IMR-90 (cell line): ENCODE results near the gene KCP. TPM values are rescaled to one million over a fixed set of nuclear protein-coding genes. Genes with fewer than 3 reads are reported as not detected.

Source experiments
- ATAC-seq: fragments of 200-7000 bp; cut with Tn5 transposase; 2 replicates; pipeline ENCODE4 v1.9.1; 2020; ENCODE audit warnings: low read depth, mild to moderate bottlenecking, moderate library complexity
- BruUV-seq: library from RNA; stranded (reverse); fragments of 400-500 nt; replicated peaks from 2 replicates; lab custom pipeline; 2021; lab: Mats Ljungman, UMichigan
- CTCF ChIA-PET: fragments of 300-600 bp; formaldehyde crosslinking; extraction: SDS; loops from one replicate; lab custom pipeline; 2021; ENCODE audit warnings: antibody characterized with exemption; lab: Yijun Ruan, JAX
- POLR2A ChIA-PET: fragments of 300-600 bp; sonication (Branson Sonifier 250); formaldehyde crosslinking; loops from one replicate; lab custom pipeline; 2022; ENCODE audit warnings: antibody characterized with exemption; ENCODE audit not compliant: unreplicated experiment; lab: Charles Lee
- DNase-seq: peaks from one replicate; pipeline ENCODE4 v3.0.0; 2013
- H2AFZ ChIP-seq: replicated peaks from 2 replicates; pipeline ENCODE3; 2013; ENCODE audit warnings: low read length, mild to moderate bottlenecking; ENCODE audit not compliant: poor library complexity
- H2AK5ac ChIP-seq: 2 replicates; pipeline ENCODE4 v1.6.1; 2013; ENCODE audit warnings: low read depth, low read length, inconsistent platforms
- H2AK9ac ChIP-seq: replicated peaks from 2 replicates; pipeline ENCODE3; 2013; ENCODE audit warnings: mild to moderate bottlenecking, low read depth, low read length, moderate library complexity; ENCODE audit not compliant: poor library complexity
- H2BK120ac ChIP-seq: 2 replicates; pipeline ENCODE4 v1.6.1; 2013; ENCODE audit warnings: low read depth, low read length, inconsistent platforms
- H2BK15ac ChIP-seq: 3 replicates; pipeline ENCODE4 v1.6.1; 2013; ENCODE audit warnings: low read depth, low read length, inconsistent platforms
- H2BK20ac ChIP-seq: 2 replicates; pipeline ENCODE4 v1.6.1; 2013; ENCODE audit warnings: low read depth, mild to moderate bottlenecking, inconsistent platforms, low read length, moderate library complexity
- H2BK5ac ChIP-seq: 2 replicates; pipeline ENCODE4 v1.6.1; 2013; ENCODE audit warnings: mild to moderate bottlenecking, low read depth, low read length, inconsistent platforms; ENCODE audit not compliant: poor library complexity, severe bottlenecking
- H3K14ac ChIP-seq: replicated peaks from 2 replicates; pipeline ENCODE4 v1.6.1; 2013; ENCODE audit warnings: low read depth, low read length, inconsistent platforms
- H3K18ac ChIP-seq: 2 replicates; pipeline ENCODE4 v1.6.1; 2013; ENCODE audit warnings: low read depth, low read length, control low read depth
- H3K23ac ChIP-seq: 2 replicates; pipeline ENCODE4 v1.6.1; 2013; ENCODE audit warnings: low read depth, low read length, inconsistent platforms
- H3K27ac ChIP-seq: 2 replicates; pipeline ENCODE4 v1.5.1; 2013; ENCODE audit warnings: mild to moderate bottlenecking, control low read depth, low read length; ENCODE audit not compliant: insufficient read depth
- H3K27me3 ChIP-seq: 2 replicates; pipeline ENCODE4 v1.6.1; 2013; ENCODE audit warnings: low read length; ENCODE audit not compliant: control insufficient read depth, insufficient read depth
- H3K36me3 ChIP-seq: 2 replicates; pipeline ENCODE4 v1.6.1; 2013; ENCODE audit warnings: low read length, mixed read lengths; ENCODE audit not compliant: control insufficient read depth, insufficient read depth
- H3K4ac ChIP-seq: 2 replicates; pipeline ENCODE4 v1.6.1; 2013; ENCODE audit warnings: low read depth, low read length, inconsistent platforms
- H3K4me1 ChIP-seq: 2 replicates; pipeline ENCODE4 v1.6.1; 2013; ENCODE audit warnings: low read length, mixed read lengths; ENCODE audit not compliant: control insufficient read depth, insufficient read depth
- H3K4me2 ChIP-seq: 2 replicates; pipeline ENCODE4 v1.6.1; 2013; ENCODE audit warnings: low read depth, mild to moderate bottlenecking, control low read depth, low read length, moderate library complexity
- H3K4me3 ChIP-seq: 2 replicates; pipeline ENCODE4 v1.5.1; 2013; ENCODE audit warnings: low read depth, mild to moderate bottlenecking, control low read depth, low read length, moderate library complexity; ENCODE audit not compliant: insufficient read depth
- H3K56ac ChIP-seq: 2 replicates; pipeline ENCODE4 v1.6.1; 2013; ENCODE audit warnings: low read length, inconsistent platforms; ENCODE audit not compliant: insufficient read depth; ENCODE audit errors: extremely low read depth
- H3K79me1 ChIP-seq, 2 experiments: 2 replicates each; pipeline ENCODE4 v1.6.1; 2013; ENCODE audit warnings: low read length in 2 of 2, inconsistent platforms in 1 of 2, low read depth in 1 of 2
- H3K9ac ChIP-seq: 2 replicates; pipeline ENCODE4 v1.6.1; 2013; ENCODE audit warnings: low read depth, low read length, control low read depth
- H3K9me1 ChIP-seq: 2 replicates; pipeline ENCODE4 v1.6.1; 2013; ENCODE audit warnings: low read length, inconsistent platforms; ENCODE audit not compliant: insufficient read depth
- H3K9me3 ChIP-seq: 2 replicates; pipeline ENCODE4 v1.6.1; 2013; ENCODE audit warnings: low read length; ENCODE audit not compliant: control insufficient read depth, insufficient read depth
- H4K20me1 ChIP-seq: 2 replicates; pipeline ENCODE4 v1.6.1; 2013; ENCODE audit warnings: low read length, inconsistent platforms; ENCODE audit not compliant: insufficient read depth
- H4K5ac ChIP-seq: 2 replicates; pipeline ENCODE4 v1.6.1; 2013; ENCODE audit warnings: mild to moderate bottlenecking, low read depth, low read length, control low read depth
- H4K8ac ChIP-seq, 2 experiments: 2 replicates each; pipeline ENCODE4 v1.6.1; 2013; ENCODE audit warnings: low read depth in 2 of 2, low read length in 2 of 2, control low read depth in 1 of 2, inconsistent platforms in 1 of 2
- H4K91ac ChIP-seq: 2 replicates; pipeline ENCODE4 v1.6.1; 2013; ENCODE audit warnings: low read depth, low read length, inconsistent platforms; ENCODE audit not compliant: insufficient read depth
- BHLHE40 ChIP-seq: fragments of 150-350 bp; IDR thresholded peaks from 2 replicates; pipeline ENCODE4 v1.6.1; 2016; ENCODE audit warnings: mild to moderate bottlenecking, low read depth, low read length
- CEBPB ChIP-seq: IDR thresholded peaks from 2 replicates; pipeline ENCODE4 v1.6.1; 2012; ENCODE audit warnings: low read depth, low read length, improper control_type of control experiment
- MAFK ChIP-seq: IDR thresholded peaks from 2 replicates; pipeline ENCODE4 v1.6.1; 2012; ENCODE audit warnings: low read depth, low read length, improper control_type of control experiment
- MAZ ChIP-seq: IDR thresholded peaks from 2 replicates; pipeline ENCODE4 v1.6.1; 2012; ENCODE audit warnings: low read depth, mild to moderate bottlenecking, low read length, improper control_type of control experiment, moderate library complexity, borderline replicate concordance
- MXI1 ChIP-seq: IDR thresholded peaks from 2 replicates; pipeline ENCODE4 v1.6.1; 2012; ENCODE audit warnings: low read depth, mild to moderate bottlenecking, low read length, moderate library complexity, borderline replicate concordance
- NFE2L2 ChIP-seq: fragments of 150-350 bp; IDR thresholded peaks from 2 replicates; pipeline ENCODE4 v1.6.1; 2016; ENCODE audit warnings: low read depth, mild to moderate bottlenecking, low read length
- POLR2A ChIP-seq: IDR thresholded peaks from 2 replicates; pipeline ENCODE4 v1.6.1; 2012; ENCODE audit warnings: mild to moderate bottlenecking, low read depth, low read length
- RAD21 ChIP-seq: IDR thresholded peaks from 2 replicates; pipeline ENCODE4 v1.6.1; 2012; ENCODE audit warnings: low read length, improper control_type of control experiment
- SMC3 ChIP-seq: fragments of 150-350 bp; IDR thresholded peaks from 2 replicates; pipeline ENCODE4 v1.6.1; 2016; ENCODE audit warnings: low read depth, mild to moderate bottlenecking, antibody characterized with exemption, low read length, moderate library complexity
- USF2 ChIP-seq: fragments of 150-350 bp; IDR thresholded peaks from 2 replicates; pipeline ENCODE4 v1.6.1; 2017; ENCODE audit warnings: mild to moderate bottlenecking, antibody characterized with exemption, low read length, low read depth
- WGBS, 2 experiments: methylation state at CpG; one replicate each; pipeline versions ENCODE4 v1.1.5 to v1.1.7; 2013; ENCODE audit warnings: missing lambda C conversion rate in 2 of 2; ENCODE audit not compliant: insufficient read length in 1 of 2; ENCODE audit errors: extremely low coverage in 2 of 2; 5-methylcytosine and 5-hydroxymethylcytosine counted together
- dilution Hi-C: fragments of 300-500 bp; cut with HindIII; formaldehyde crosslinking; loops from one replicate; pipeline ENCODE4 v1.14.3; 2018; ENCODE audit warnings: low sequenced_read_pairs; ENCODE audit not compliant: unreplicated experiment
- in situ Hi-C: fragments of 300-500 bp; cut with MboI; formaldehyde crosslinking; loops from 3 replicates; pipeline ENCODE4 v1.14.3; 2019; ENCODE audit warnings: low sequenced_read_pairs, inconsistent platforms, mixed read lengths
- intact Hi-C: fragments of 100-400 bp; cut with micrococcal nuclease; formaldehyde crosslinking; loops from 2 replicates; pipeline ENCODE4 v1.10.0; 2022
- polyA plus RNA-seq, 3 experiments: library from polyadenylated mRNA; depleted of rRNA; stranded (reverse); fragments of >200 nt; gene quantifications; 2 replicates each; pipeline ENCODE4 v1.2.3, GENCODE V29; 2012; ENCODE audit warnings: low replicate concordance in 1 of 3
- total RNA-seq: library from RNA; depleted of rRNA; stranded (reverse); fragments of >200 nt; gene quantifications from 2 replicates; pipeline ENCODE4 v1.2.3, GENCODE V29; 2012
- TF ChIP-seq, protein P1 (sequence below): fragments of 150-350 bp; IDR thresholded peaks from 2 replicates; pipeline ENCODE4 v1.6.1; 2016; ENCODE audit warnings: low read depth, mild to moderate bottlenecking, low read length, moderate library complexity, borderline replicate concordance

KCP gene
- total and polyA plus RNA-seq, 2 of the 4 experiments (the other 2 are of a cell fraction), result 0.03 TPM; not detected in 1

DNA sequence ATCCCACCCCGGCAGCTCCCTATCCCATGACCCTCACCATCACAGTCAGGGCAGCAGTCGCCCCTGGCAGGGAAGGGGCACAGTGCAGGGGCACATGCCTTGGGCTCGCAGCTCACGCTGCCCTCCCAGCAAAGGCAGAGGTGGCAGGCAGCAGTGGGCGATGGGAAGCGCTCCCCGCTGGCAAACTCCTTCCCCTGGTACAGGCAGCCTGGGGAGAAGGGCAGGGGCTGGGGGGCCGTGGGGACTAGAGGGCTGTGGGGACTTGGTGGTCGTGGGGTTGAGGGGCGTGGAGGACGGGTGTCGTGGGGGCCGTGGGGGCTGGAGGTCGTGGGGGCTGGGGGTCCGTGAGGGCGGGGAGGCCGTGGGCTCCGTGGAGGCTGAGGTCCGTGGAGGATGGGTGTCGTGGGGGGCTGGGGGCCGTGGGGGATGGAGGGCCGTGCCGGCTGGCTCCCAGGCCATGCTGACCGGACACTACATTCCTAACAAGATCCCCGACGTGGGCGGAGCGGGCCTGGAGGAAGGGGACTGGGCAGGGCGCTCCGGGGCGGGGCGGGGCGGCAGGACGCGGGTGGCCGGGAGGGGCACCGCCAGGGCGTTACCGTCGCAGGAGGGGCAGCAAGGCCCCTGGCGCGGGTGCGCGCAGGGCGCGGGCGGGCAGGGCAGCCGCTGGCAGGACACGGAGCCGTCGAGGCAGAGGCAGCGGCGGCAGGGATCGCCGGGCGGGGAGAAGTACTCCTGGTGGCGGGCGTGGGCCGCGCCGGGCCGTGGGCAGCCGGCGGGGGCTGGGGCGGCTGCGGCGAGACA is 20.0 kb downstream of the KCP start:
- no peak overlapping the region for H4K8ac ChIP-seq
- ATAC-seq (no peak), DNase-seq (no peak)
- H3K4me2 ChIP-seq, result no peak overlapping the region
- H3K56ac ChIP-seq, result no peak overlapping the region
- no peaks in the 10 kb centered on the region for H3K9me3 ChIP-seq
- no peak overlapping the region for H2AK5ac ChIP-seq
- H4K91ac ChIP-seq, result no peak overlapping the region
- no peaks in the 10 kb centered on the region for H3K79me1 ChIP-seq
- WGBS, 2 experiments, result 63% methylated on average over 18 of the region's 67 CpGs; no CpG with 5 or more reads in 1 of the 2 experiments
- H2BK120ac ChIP-seq, result no peak overlapping the region
- TF ChIP-seq RAD21 (no peak), SMC3 (no peak), MAFK (no peak), POLR2A (no peak), MAZ (no peak), NFE2L2 (no peak), CEBPB (no peak), MXI1 (no peak), USF2 (no peak), BHLHE40 (no peak)
- TF ChIP-seq, protein P1, sequence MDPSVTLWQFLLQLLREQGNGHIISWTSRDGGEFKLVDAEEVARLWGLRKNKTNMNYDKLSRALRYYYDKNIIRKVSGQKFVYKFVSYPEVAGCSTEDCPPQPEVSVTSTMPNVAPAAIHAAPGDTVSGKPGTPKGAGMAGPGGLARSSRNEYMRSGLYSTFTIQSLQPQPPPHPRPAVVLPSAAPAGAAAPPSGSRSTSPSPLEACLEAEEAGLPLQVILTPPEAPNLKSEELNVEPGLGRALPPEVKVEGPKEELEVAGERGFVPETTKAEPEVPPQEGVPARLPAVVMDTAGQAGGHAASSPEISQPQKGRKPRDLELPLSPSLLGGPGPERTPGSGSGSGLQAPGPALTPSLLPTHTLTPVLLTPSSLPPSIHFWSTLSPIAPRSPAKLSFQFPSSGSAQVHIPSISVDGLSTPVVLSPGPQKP, result no peak
- intact Hi-C loops (no loop called here), in situ Hi-C loops (loop anchor here (25.0 kb wide), 1 partner anchor 428 kb away; the partner anchor contains the start of gene HILPDA), dilution Hi-C loops (no loop called here)
- no peak overlapping the region for H3K14ac ChIP-seq
- CTCF ChIA-PET, result no interaction called here
- no peak overlapping the region for H3K4ac ChIP-seq
- H4K20me1 ChIP-seq, result peaks cover 4% of the 10 kb centered on the region; the same call in 1 of the 2 replicates
- H3K27me3 ChIP-seq, result peaks cover 19% of the 10 kb centered on the region
- no peaks in the 10 kb centered on the region for H3K9me1 ChIP-seq
- H4K5ac ChIP-seq, result no peak overlapping the region
- H2BK20ac ChIP-seq, result no peak overlapping the region
- no peak overlapping the region for H3K18ac ChIP-seq
- H2BK5ac ChIP-seq, result no peak overlapping the region
- no peak overlapping the region for H2AFZ ChIP-seq
- BruUV-seq, result no TSS peak
- no peak overlapping the region for H3K23ac ChIP-seq
- POLR2A ChIA-PET, result no interaction called here
- no peak overlapping the region for H2AK9ac ChIP-seq
- no peaks in the 10 kb centered on the region for H3K4me1 ChIP-seq
- H3K4me3 ChIP-seq, result no peak overlapping the region
- H2BK15ac ChIP-seq, result no peak overlapping the region
- no peak overlapping the region for H3K9ac ChIP-seq
- H3K36me3 ChIP-seq, result no peaks in the 10 kb centered on the region
- H3K27ac ChIP-seq, result no peak overlapping the region
